Measurements from ENCODE around the gene JAK1.
"Not testable (repeated sequence)": the region's sequence is repeated elsewhere in the genome, so short reads cannot be mapped to it uniquely, and the experiment has no call there.

JAK1 gene

DNA sequence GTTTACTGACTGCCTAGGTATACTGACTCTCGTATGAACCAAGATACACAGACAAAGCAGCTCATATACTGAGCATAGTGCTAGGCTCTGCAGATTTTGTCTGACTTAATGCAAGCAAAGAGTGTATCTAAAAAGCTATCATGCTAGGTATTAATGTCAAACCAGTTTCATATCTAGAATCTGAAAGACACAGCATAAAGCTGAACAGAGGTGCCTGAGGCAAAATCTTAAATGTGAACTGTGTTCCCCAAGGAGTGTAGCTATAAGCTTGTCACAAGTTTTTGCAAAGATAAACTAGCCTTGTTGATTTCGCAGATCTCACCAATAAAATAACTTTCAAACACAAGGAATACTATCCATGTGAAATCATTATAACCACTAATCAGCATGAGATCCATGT lies 18.1 kb downstream of the JAK1 start:
- no peak for DNase-seq

DNA sequence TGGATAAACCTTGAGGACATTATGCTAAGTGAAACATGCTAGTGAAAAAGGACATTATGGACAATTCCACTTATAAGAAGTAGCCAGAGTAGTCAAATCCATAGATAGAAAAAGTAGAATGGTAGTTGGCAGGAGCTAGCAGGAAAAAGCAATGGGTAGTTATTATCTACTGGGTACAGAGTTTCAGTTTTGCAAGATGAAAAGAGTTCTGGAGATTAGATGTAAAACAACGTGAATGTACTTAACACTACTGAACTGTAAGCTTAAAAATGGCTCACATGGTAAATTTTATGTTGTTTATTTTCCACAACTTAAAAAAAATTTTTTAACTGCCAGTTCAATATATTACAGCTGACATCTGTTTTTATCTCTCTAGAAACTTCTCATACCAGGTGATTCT lies 19.4 kb downstream of the JAK1 start:
- no peak for DNase-seq

DNA sequence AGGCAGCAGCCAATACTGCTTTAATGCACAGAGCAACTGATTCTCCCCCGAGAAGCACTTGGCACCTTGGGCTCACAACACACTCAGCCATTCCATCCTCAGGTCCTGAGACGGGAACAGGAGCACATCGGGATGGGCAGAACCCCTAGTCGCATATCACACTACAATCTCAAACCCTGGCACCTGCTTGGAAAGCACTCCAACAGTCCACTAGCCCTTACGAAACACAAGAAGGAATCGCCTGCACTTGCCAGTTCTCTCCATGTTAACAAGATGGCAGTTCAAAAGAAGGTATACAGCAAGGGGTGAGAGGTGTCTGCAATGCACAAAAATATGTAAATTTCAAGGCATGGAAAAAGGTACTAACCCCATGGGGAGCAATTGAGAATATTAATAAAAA lies 21.4 kb downstream of the JAK1 start:
- no peak for DNase-seq

GRCh38 chr1:64942675-64943074 lies 23.7 kb downstream of the JAK1 start:
- no peak for DNase-seq

DNA sequence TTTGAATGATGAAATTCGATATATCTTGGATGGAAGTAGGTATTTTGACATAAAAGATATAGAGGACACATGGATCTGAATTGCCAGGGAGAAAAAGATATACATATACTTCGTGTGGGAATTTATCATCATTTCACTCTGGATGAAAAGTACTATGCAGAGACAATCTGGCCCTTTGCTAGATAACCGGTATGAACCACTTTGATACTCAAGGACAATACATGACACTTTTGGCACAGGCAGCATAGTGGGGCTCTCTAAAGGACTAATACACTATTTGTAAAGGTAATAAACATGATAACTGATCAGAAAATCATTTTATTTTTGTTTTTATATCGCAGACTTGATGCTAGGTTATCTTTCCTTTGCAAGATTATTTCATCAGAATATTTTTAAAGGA lies 24.2 kb downstream of the JAK1 start:
- DNase-seq: no peak

DNA sequence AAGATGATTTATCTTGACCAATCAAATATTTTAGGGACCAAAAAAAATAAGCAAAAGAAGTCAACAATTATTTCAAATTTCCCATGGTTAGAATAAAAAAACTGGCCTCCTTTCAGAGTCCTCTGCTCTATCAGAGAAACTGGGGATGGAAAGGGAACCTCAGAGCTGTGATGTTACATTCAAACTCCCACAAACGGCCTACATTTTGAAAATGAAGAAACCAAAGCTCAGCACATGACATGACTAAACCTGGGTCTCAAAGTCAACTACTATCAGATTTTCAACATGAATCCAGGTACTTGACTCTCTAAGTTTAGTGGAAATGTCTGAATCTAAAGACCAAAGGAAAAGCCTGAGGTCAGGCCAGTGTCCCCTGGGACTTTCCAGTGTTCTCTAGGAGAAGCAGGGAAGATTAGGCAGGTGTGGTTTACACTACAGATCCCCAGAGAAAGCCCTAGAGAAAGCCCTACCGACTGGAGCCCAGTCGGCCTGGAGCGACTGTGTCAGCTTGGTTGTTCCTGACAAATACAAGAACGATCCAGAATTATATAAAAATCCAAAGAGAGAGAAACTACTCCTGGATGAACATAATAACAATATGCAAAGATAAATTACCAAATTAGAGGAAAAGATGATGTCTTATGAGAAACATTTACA lies 24.8 kb downstream of the JAK1 start:
- DNase-seq: no peak

DNA sequence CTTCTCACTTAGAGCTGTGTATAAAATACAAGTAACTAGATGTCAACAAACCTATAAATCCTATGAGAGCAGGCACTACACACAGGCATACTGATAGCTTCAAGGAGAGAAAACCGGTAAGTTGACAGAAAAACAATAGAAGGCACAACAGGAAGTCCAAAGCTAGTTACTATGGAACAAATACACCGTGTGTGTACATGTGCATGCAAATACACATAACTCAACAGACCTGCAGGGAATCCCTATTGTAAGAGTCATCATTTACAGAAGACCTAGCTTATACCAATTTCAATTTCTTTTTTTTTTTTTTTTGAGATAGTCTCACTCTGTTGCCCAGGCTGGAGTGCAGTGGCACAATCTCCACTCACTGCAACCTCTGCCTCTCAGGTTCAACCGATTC lies 26.3 kb downstream of the JAK1 start:
- DNase-seq: no peak

GRCh38 chr1:64938991-64939390 lies 27.4 kb downstream of the JAK1 start:
- DNase-seq: no peak

GRCh38 chr1:64936956-64937355 lies 29.4 kb downstream of the JAK1 start:
- no peak for DNase-seq

- DNase-seq: no peak
Observed at GRCh38 chr1:64935551-64936155, 30.7 kb downstream of the JAK1 start.

- no peak for DNase-seq
Observed at GRCh38 chr1:64934878-64935275, 31.5 kb downstream of the JAK1 start.

- no peak for DNase-seq
Observed at GRCh38 chr1:64934115-64934877, 32.1 kb downstream of the JAK1 start.

DNA sequence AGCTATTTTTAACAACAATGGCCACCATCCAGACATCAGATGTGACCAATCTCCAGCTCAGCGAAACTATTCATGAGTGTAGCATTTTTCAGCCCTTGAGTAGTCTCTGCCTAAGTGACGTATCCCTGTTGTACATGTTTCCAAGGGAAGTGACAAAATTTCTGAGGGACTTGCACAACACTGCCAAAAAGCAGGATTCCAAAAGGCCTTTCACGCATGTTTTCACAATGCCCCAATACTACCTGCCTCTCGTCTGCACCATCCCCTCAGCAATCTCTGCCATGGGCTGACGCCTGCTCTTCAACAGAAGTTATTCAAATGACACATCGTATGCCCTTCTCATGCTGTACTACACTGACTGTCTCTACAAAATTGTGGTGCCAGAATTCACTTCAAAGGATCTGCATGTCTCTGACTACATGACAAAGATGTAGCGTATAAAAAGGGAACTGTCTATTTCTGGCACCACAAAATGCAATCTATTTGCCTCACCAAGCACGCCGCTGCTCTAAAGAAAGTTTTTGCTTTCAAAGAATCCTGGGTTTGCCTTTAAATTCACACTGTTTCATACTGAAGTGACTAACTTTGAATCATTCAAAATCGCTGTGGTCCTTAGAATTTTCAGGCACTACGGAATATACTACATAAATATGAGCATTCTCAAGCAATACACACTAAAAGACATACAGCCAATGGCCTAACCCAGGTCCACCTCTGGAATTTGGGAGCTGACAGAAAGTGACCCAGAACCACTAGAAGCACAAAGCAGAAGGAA lies 32.9 kb downstream of the JAK1 start:
- DNase-seq: no peak

DNA sequence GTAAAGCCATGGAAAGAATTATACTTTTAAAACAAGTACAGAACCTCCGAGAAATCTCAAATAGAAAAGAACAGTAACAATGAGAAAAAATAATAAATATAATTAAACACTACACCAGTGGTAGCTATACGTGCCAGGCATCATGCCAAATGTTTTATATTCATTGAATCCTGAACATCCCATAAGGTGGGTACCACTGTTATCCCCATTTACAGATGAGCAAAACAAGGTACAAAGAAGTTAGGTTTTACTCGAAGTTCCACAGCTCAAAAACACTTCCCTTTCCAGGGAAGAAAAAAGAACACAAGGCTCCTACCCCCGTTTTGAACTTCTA lies 33.4 kb downstream of the JAK1 start:
- DNase-seq: no peak

DNA sequence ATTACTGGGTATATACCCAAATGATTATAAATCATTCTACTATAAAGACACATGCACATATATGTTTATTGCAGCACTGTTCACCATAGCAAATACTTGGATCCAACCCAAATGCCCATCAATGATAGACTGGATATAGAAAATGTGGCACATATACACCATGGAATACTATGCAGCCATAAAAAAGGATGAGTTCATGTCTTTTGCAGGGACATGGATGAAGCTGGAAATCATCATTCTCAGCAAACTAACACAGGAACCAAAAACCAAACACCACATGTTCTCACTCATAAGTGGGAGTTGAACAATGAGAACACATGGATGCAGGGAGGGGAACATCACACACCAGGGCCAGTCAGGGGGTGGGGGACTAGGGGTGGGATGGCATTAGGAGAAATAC lies 35.7 kb downstream of the JAK1 start:
- DNase-seq: not testable (repeated sequence)

GRCh38 chr1:64929221-64929620 lies 37.1 kb downstream of the JAK1 start:
- DNase-seq: no peak

DNA sequence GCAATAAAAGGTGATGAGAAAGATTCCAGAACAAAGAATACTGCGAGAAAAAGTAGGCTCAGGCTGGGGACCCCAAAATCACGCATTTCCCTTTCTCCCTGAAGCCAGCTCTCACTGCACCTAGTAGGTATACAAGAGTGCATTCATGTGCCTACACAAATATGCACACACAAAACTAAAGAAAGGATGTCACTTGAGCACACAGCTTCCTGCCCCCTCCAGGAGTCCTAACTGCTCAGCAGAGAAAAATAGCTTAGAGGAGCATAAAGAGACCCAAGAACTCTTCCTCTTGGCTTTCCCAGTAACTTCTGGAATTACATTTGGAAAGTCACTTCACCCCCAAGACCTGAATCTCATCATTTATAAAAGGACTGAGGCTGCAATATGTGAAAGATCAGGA lies 38.0 kb downstream of the JAK1 start:
- DNase-seq: no peak

DNA sequence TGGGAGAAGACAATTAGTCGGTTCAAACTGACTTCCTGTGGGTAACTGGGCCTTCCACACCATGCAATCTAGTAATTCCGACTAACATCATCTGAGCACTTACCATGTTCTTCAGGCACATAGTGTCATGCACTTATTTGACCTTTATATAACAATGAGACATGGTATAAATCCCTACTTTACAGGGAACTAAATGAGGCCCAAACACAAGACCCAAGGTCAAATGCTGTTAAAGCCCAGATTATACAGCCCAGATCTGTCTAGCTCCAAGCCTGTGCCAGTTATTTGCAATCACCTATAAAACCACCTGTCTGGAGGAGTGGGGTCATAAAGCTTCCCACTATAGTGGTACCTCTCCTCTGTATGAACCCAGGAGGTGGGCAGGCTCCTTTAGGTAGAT lies 40.8 kb downstream of the JAK1 start:
- DNase-seq: no peak

DNA sequence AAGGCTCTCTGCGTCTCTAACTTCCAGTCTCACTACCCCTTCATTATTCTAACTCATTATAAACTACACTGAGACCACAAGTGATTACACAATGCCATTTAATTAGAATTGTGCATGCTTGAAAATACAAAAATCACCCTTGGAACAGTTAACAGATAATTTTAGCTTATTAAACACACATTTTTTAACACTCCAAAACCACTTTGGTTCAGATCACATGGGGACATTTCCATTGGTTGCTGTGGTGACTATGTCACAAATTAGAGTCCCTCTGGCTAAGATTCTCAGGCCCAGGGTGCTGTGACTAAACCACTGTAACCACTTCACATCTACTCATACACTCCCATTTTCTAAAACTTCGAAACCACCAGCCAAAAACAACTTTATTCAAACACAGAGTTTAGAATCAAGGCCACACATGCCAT lies 43.0 kb downstream of the JAK1 start:
- no peak for DNase-seq

DNA sequence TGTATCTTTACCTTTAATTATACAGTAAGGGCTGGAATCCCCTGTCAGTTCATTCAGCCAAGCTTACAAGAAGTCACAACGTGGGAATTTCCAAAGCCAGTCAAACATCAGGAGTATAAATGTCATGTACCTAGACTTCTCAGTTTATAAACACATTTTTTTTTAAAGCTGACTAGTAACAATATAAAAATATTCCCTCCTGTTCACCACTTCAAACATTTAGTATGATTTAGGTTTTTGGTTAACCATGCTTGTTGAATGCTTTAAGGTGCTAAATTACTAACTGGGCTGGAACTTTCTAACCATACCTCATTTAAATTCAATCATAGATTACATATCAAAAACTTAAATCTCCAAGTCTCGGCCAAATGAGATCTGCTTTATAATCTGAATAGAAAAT lies 44.0 kb downstream of the JAK1 start:
- DNase-seq: no peak

DNA sequence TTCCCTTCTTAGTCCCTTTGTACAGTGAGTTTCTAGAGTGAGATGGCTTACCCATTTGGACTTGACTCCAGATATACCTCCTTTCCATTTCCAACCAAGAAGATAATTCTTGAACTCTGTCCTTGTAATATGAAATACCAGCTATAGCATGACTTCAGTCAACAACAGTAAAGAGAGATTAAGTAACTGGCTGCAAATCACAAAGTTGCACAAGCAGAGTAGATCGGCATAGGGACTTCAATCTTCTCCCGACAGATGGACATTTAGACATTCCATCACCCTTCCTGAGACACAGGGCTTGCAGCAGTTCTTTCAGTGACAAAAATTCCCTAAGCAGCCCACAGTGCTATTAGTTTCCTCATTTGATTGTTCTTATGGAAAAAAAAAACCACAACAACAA lies 44.6 kb downstream of the JAK1 start:
- DNase-seq: no peak

DNA sequence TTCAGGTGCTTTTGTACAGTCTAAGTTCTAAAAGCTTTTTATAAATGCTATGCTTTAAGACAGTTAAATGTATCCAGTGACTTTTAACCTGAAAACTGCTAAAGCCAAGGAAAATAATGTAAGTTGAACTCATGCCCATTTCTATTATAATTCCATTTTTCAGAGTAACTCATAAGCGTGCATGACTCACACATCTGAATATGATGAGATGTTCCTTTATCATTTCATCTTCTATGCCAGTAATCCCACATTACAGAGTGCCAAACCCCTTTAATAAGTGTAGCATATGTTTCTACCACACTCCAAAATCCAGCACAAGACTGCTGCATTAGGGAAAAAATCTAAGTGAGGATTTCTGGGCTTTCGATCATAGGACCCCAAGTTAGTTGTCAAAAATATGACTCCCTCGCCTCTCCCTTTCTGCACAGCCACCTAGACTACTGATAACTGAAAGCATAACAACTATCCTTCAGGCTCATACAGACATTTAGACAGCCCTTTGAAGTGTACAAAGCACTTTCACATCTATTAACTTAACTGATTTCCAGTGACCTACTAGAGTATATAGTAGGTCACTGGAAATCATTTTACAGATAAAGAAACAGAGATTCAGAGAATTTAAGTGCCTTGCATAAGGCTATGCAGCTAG lies 45.3 kb downstream of the JAK1 start:
- peak; percentile 46 for DNase-seq

DNA sequence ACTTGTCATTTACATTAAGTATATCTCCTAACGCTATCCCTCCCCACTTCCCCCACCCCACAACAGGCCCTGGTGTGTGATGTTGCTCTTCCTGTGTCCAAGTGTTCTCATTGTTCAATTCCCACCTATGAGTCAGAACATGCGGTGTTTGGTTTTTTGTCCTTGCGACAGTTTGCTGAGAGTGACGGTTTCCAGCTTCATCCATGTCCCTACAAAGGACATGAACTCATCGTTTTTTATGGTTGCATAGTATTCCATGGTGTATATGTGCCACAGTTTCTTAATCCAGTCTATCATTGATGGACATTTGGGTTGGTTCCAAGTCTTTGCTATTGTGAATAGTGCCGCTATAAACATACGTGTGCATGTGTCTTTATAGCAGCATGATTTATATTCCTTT lies 47.2 kb downstream of the JAK1 start:
- not testable (repeated sequence) for DNase-seq

Measured in eye (tissue), 1 donor.